Spleen (tissue), 11 donors: ENCODE data around the gene TRIM33. TPM values are rescaled to one million over a fixed set of nuclear protein-coding genes. Genes with fewer than 3 reads are reported as not detected.

Source experiments
- DNase-seq: peaks from one replicate; pipeline ENCODE4 v3.0.0-alpha.2; 2020
- H3K27ac ChIP-seq, 8 donors: fragments of 200-600 bp; sonication (generic) in 7 of 8; 1 replicate in 4 of 8; 2 replicates in 4 of 8; pipeline versions ENCODE4 v1.5.0 to v1.8.0; 2016 to 2021; ENCODE audit warnings: inconsistent platforms in 4 of 8, mild to moderate bottlenecking in 4 of 8, moderate library complexity in 1 of 8
- H3K27me3 ChIP-seq, 7 donors: fragments of 200-600 bp; sonication (generic) in 6 of 7; replicated peaks in 1 of 7; 1 replicate in 4 of 7; 2 replicates in 3 of 7; pipeline versions ENCODE4 v1.5.0 to v1.8.0; 2016 to 2021; ENCODE audit warnings: inconsistent platforms in 3 of 7, mild to moderate bottlenecking in 1 of 7
- H3K36me3 ChIP-seq, 6 donors: fragments of 200-600 bp; sonication (generic) in 5 of 6; 1 replicate in 4 of 6; 2 replicates in 2 of 6; pipeline versions ENCODE4 v1.5.0 to v1.8.0; 2016 to 2021; ENCODE audit warnings: inconsistent platforms in 2 of 6
- H3K4me1 ChIP-seq, 6 donors: fragments of 200-600 bp; sonication (generic) in 5 of 6; 1 replicate in 3 of 6; 2 replicates in 3 of 6; pipeline versions ENCODE4 v1.5.0 to v1.8.0; 2016 to 2021; ENCODE audit warnings: inconsistent platforms in 3 of 6
- H3K4me3 ChIP-seq, 8 donors: fragments of 200-600 bp; sonication (generic) in 7 of 8; 1 replicate in 4 of 8; 2 replicates in 4 of 8; pipeline versions ENCODE4 v1.5.0 to v1.8.0; 2016 to 2021; ENCODE audit warnings: inconsistent platforms in 4 of 8, mild to moderate bottlenecking in 4 of 8, moderate library complexity in 2 of 8
- H3K9me3 ChIP-seq, 8 donors: fragments of 200-600 bp; sonication (generic) in 7 of 8; 1 replicate in 4 of 8; 2 replicates in 4 of 8; pipeline versions ENCODE4 v1.5.0 to v1.8.0; 2016 to 2021; ENCODE audit warnings: inconsistent platforms in 4 of 8
- POLR2A ChIP-seq, 3 donors: fragments of 450-650 bp; IDR thresholded peaks; one replicate each; pipeline ENCODE4 v1.5.1; 2017; ENCODE audit warnings: antibody characterized with exemption in 3 of 3, mild to moderate bottlenecking in 1 of 3
- POLR2AphosphoS5 ChIP-seq, 3 donors: sonication (generic); formaldehyde crosslinking; IDR thresholded peaks; one replicate each; pipeline ENCODE4 v1.5.1; 2017; ENCODE audit warnings: antibody characterized with exemption in 3 of 3
- WGBS, 5 donors: extraction: QIAGEN DNeasy Blood & Tissue Kit in 3 of 5; methylation state at CpG; one replicate each; pipeline versions ENCODE4 v1.1.5 to v1.1.7; 2013 to 2018; 5-methylcytosine and 5-hydroxymethylcytosine counted together
- intact Hi-C: fragments of 100-400 bp; cut with DNase I; formaldehyde crosslinking; loops from one replicate; pipeline ENCODE4 v1.15.0; 2023; ENCODE audit warnings: low total_unique reads
- polyA plus RNA-seq, 3 donors: library from polyadenylated mRNA; stranded (reverse); fragments of 200-250 nt; gene quantifications; one replicate each; pipeline ENCODE4 v1.2.1, GENCODE V29; 2013
- total RNA-seq, 7 donors: library from RNA; depleted of rRNA in 3 of 7; stranded (reverse); fragments of >200 nt in 3 of 7; fragmentation: NEBNext Ultra II Directional in 4 of 7; extraction: Animal tissue kit (Norgen Biotek cat#: 25700) in 4 of 7; gene quantifications; one replicate each; pipeline versions ENCODE4 v1.1.0 to v1.2.1, GENCODE V29; 2016 to 2021
- TF ChIP-seq, protein P1 (sequence below), 11 experiments: fragments of 200-600 bp in 7 of 11; fragments of 450-650 bp in 4 of 11; sonication (generic) in 4 of 11; IDR thresholded peaks in 8 of 11; conservative IDR thresholded peaks in 3 of 11; 1 replicate in 7 of 11; 2 replicates in 4 of 11; pipeline versions ENCODE4 v1.4.0 to v1.8.0; 2016 to 2021; ENCODE audit warnings: antibody characterized with exemption in 11 of 11, inconsistent platforms in 4 of 11, mild to moderate bottlenecking in 1 of 11
- donor health status: healthy with polysubstance abuse.
- donor health status: DM: no; HTN: no; CAD: no; lungs with moderate emphysema.
- donor health status: DM: no; HTN: no; CAD: no.
- donor health status: Bipolar disorder and iron deficiency.
- donor health status: healthy.
- donor health status: DM: no; HTN: no; CAD: no.
- donor health status: DM: yes; HTN: yes; CAD: no.

TRIM33 gene
- total and polyA plus RNA-seq, 10 donors: 8.9 to 59.4 (median 42.2) TPM

- Histone ChIP-seq H3K4me3 (no peak overlapping the region), H3K9me3 (peaks cover 0 to 72% (median 55%) of the 10 kb centered on the region in 8 donors), H3K27ac (no peak overlapping the region), H3K36me3 (peaks cover 0 to 14% (median 0%) of the 10 kb centered on the region in 6 donors), H3K27me3 (no peaks in the 10 kb centered on the region), H3K4me1 (no peaks in the 10 kb centered on the region)
- DNase-seq: no peak
- intact Hi-C loops: no loop called here
- WGBS, 5 donors: 74 to 85% (median 79%) methylated on average over 3 of the region's 3 CpGs
- TF ChIP-seq, protein P1, sequence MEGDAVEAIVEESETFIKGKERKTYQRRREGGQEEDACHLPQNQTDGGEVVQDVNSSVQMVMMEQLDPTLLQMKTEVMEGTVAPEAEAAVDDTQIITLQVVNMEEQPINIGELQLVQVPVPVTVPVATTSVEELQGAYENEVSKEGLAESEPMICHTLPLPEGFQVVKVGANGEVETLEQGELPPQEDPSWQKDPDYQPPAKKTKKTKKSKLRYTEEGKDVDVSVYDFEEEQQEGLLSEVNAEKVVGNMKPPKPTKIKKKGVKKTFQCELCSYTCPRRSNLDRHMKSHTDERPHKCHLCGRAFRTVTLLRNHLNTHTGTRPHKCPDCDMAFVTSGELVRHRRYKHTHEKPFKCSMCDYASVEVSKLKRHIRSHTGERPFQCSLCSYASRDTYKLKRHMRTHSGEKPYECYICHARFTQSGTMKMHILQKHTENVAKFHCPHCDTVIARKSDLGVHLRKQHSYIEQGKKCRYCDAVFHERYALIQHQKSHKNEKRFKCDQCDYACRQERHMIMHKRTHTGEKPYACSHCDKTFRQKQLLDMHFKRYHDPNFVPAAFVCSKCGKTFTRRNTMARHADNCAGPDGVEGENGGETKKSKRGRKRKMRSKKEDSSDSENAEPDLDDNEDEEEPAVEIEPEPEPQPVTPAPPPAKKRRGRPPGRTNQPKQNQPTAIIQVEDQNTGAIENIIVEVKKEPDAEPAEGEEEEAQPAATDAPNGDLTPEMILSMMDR (IDR thresholded peaks at IDR 0.05 in 8 of 11, conservative IDR thresholded peaks at IDR 0.05 in 3 of 11): no peak
- TF ChIP-seq POLR2AphosphoS5 (IDR thresholded peaks at IDR 0.05): no peak
- no peak for TF ChIP-seq POLR2A (IDR thresholded peaks at IDR 0.05)
Observed at GRCh38 chr1:114386129-114387009, 124.6 kb downstream of the TRIM33 start.

DNA sequence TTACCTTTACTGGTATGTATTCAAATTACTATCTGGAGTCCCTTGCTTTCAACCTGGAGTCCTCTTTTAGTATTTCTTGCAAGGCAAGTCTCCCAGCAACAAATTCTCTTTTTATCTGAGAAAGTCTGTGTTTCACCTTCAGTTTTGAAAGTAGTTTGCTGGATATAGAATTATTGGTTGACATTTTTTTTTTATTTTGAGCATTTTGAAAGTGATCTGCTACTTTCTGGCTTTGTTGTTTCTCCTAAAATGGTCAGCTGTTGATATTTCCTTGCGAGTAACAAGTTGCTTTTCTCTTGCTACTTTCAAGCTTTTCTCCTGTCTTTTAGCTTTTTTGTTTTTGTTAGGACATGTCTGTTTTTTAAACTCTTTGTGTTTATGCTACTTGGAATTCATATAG is 126.1 kb downstream of the TRIM33 start:
- no peak for DNase-seq
- intact Hi-C loops: no loop called here
- Histone ChIP-seq H3K9me3 (peaks cover 0 to 82% (median 55%) of the 10 kb centered on the region in 8 donors), H3K4me3 (no peak overlapping the region), H3K27ac (no peak overlapping the region), H3K36me3 (peaks cover 0 to 2% (median 0%) of the 10 kb centered on the region in 6 donors), H3K4me1 (no peaks in the 10 kb centered on the region), H3K27me3 (no peaks in the 10 kb centered on the region)
- WGBS, 5 donors: 93 to 100% (median 96%) methylated on average over 1 of the region's 1 CpG
- TF ChIP-seq, protein P1 (IDR thresholded peaks at IDR 0.05 in 8 of 11, conservative IDR thresholded peaks at IDR 0.05 in 3 of 11): no peak

DNA sequence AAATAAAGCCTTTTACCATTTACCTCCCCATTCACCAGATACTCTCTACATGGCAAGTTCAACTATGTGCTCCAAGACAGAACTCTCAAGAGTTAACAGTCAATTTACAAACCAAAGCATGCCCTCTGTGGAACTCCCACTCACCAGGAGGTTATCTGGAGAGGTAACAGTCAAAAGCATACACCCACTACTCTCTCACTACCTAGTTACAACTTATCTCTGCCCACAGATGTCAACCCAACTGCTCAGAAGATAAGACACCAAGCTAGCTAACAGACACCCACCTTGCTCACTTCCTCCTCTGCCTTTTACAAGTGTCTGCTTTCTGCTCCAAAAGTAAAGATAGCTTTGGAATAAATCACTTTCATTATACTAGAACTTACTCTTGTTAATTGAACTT is 131.0 kb downstream of the TRIM33 start:
- intact Hi-C loops: no loop called here
- Histone ChIP-seq H3K36me3 (no peaks in the 10 kb centered on the region), H3K4me1 (no peaks in the 10 kb centered on the region), H3K9me3 (peaks cover 0 to 98% (median 70%) of the 10 kb centered on the region in 8 donors), H3K27ac (no peak overlapping the region), H3K4me3 (no peak overlapping the region), H3K27me3 (no peaks in the 10 kb centered on the region)
- no peak for DNase-seq
- TF ChIP-seq, protein P1 (IDR thresholded peaks at IDR 0.05 in 8 of 11, conservative IDR thresholded peaks at IDR 0.05 in 3 of 11): no peak
- TF ChIP-seq POLR2A (IDR thresholded peaks at IDR 0.05): no peak
- TF ChIP-seq POLR2AphosphoS5 (IDR thresholded peaks at IDR 0.05): no peak

DNA sequence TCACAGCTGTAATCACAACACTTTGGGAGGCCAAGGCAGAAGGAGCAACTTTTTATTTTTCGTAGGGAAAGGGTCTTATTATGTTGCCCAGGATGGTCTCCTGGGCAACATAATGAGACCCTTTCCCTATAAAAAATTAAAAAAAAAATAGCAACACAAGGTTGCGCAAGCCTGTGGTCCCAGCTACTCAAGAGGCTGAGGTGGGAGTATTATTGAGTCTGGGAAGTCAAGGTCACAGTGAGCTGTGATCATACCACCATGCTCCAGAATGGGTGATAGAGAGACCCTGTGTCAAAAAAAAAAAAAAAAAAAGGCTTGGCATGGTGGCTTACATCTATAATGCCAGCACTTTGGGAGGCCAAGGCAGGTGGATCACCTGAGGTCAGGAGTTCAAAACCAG is 131.6 kb downstream of the TRIM33 start:
- TF ChIP-seq POLR2AphosphoS5 (IDR thresholded peaks at IDR 0.05) (no peak), POLR2A (IDR thresholded peaks at IDR 0.05) (no peak)
- TF ChIP-seq, protein P1 (IDR thresholded peaks at IDR 0.05 in 8 of 11, conservative IDR thresholded peaks at IDR 0.05 in 3 of 11): no peak
- peaks cover 0 to 98% (median 70%) of the 10 kb centered on the region in 8 donors for H3K9me3 ChIP-seq
- 93 to 100% (median 96%) methylated on average over 2 of the region's 2 CpGs for WGBS, 5 donors

More for the DNA sequence above, 131.6 kb downstream of the TRIM33 start:
- H3K27ac ChIP-seq: no peak overlapping the region
- H3K4me3 ChIP-seq: no peak overlapping the region
- no peaks in the 10 kb centered on the region for H3K27me3 ChIP-seq
- H3K36me3 ChIP-seq: no peaks in the 10 kb centered on the region
- intact Hi-C loops: no loop called here
- no peaks in the 10 kb centered on the region for H3K4me1 ChIP-seq
- no peak for DNase-seq
